ENCODE measurements around the gene FLVCR2. TPM values are rescaled to one million over a fixed set of nuclear protein-coding genes. Genes with fewer than 3 reads are reported as not detected.

FLVCR2 gene
- total RNA-seq, 1 donor from 2014 or later, result 0.79 TPM

DNA sequence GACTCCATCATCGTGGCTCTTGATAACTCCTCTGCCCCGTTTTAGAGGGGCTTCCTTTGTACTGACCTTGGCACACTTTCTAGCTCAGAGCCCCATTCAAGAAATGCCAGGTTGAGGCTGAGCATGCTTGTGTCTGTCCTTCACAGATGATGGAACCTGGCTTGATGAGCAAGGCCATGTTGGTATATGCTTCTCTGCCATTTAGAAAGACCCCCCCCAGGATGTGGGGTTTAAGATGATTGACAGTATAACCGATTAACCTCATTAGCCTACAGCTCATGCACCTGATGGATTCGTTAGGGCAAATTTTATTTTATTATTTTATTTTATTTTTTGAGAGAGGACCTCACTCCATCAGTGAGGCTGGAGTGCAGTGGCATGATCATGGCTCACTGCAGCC, 35.2 kb upstream of the FLVCR2 start:
- FAIRE-seq, result no peak
- Histone ChIP-seq H3K36me3 (ENCODE audit: control insufficient read depth, insufficient read depth, low read length) (no peaks in the 10 kb centered on the region), H3K27me3 (ENCODE audit: control insufficient read depth, insufficient read depth, low read length) (no peaks in the 10 kb centered on the region), H3K4me3 (ENCODE audit: low read depth, low read length) (no peak overlapping the region)
- no peak for DNase-seq (ENCODE audit: low read depth)
- TF ChIP-seq, protein P1, sequence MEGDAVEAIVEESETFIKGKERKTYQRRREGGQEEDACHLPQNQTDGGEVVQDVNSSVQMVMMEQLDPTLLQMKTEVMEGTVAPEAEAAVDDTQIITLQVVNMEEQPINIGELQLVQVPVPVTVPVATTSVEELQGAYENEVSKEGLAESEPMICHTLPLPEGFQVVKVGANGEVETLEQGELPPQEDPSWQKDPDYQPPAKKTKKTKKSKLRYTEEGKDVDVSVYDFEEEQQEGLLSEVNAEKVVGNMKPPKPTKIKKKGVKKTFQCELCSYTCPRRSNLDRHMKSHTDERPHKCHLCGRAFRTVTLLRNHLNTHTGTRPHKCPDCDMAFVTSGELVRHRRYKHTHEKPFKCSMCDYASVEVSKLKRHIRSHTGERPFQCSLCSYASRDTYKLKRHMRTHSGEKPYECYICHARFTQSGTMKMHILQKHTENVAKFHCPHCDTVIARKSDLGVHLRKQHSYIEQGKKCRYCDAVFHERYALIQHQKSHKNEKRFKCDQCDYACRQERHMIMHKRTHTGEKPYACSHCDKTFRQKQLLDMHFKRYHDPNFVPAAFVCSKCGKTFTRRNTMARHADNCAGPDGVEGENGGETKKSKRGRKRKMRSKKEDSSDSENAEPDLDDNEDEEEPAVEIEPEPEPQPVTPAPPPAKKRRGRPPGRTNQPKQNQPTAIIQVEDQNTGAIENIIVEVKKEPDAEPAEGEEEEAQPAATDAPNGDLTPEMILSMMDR (IDR thresholded peaks at IDR 0.05; ENCODE audit: insufficient read depth, low read length, severe bottlenecking), result no peak

DNA sequence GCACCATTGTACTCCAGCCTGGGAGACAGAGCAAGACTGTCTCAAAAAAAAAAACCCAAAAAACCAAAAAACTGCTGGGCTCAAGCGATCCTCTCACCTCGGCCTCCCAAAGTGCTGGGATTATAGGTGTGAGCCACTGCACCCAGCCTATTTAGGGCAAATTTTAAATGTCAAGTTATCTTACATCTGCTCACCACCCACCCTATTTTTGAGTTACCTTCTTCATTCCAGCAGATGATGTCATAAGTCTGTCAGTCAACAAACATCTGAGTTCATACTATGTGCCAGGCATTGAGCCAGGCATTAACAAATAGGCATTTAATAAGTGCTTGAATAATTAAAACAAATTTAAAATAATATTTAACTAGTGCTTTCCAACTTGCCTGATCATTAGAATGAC, 34.6 kb upstream of the FLVCR2 start:
- H3K36me3 ChIP-seq (ENCODE audit: control insufficient read depth, insufficient read depth, low read length), result no peaks in the 10 kb centered on the region
- no peak for FAIRE-seq
- DNase-seq (ENCODE audit: low read depth), result peak; percentile 58
- TF ChIP-seq, protein P1 (IDR thresholded peaks at IDR 0.05; ENCODE audit: insufficient read depth, low read length, severe bottlenecking), result no peak
- H3K4me3 ChIP-seq (ENCODE audit: low read depth, low read length), result no peak overlapping the region
- H3K27me3 ChIP-seq (ENCODE audit: control insufficient read depth, insufficient read depth, low read length), result no peaks in the 10 kb centered on the region

DNA sequence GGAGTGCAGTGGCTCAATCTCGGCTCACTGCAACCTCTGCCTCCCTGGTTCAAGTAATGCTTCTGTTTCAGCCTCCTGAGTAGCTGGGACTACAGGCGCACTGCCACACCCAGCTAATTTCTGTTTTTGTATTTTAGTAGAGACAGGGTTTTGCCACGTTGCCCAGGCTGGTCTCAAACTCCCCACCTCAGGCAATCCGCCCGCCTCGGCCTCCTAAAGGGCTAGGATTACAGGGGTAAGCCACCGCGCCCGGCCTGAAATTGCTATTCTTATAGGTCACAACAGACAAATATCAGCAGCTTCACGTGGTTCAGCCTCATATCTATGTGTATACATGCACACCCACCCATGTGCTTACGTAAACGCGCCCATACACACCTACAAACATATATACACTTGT, 32.5 kb upstream of the FLVCR2 start:
- TF ChIP-seq, protein P1 (IDR thresholded peaks at IDR 0.05; ENCODE audit: insufficient read depth, low read length, severe bottlenecking), result no peak
- FAIRE-seq (no peak), DNase-seq (ENCODE audit: low read depth) (no peak)
- Histone ChIP-seq H3K27me3 (ENCODE audit: control insufficient read depth, insufficient read depth, low read length) (no peaks in the 10 kb centered on the region), H3K4me3 (ENCODE audit: low read depth, low read length) (no peak overlapping the region), H3K36me3 (ENCODE audit: control insufficient read depth, insufficient read depth, low read length) (no peaks in the 10 kb centered on the region)

DNA sequence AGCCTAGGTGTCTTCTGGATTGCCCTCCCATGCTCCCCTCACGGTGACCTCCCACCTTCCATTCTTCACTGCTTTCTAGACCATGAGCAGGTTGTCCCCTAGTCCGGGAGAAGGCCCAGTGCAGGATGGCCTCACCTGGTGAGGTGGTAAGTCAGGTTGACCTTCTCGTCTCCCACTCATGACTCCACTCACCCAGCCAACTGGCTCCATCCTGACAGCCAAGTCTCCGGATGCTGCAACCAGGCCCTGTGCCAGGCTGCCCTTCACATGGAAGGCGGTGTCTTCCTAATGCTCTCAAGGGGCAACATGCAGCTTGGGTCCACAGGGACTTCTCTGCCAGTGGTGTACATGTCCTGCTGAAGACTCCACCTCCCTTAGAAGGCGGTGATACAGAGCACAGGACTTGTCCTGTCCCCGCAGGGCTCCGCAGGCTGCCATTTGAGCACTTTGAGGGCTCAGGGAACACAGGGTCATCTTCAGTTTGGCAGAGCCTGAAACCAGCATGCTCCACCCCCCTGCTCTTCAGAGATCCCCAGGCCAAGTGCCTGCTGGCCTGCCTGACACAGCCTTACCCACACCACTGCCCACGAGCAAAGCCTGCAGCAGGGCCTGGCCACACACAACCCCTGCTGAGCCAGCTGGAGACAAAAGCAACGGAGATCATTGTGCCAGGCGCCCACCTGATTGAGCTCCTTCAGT, 30.7 kb upstream of the FLVCR2 start:
- H3K27me3 ChIP-seq (ENCODE audit: control insufficient read depth, insufficient read depth, low read length), result no peaks in the 10 kb centered on the region
- TF ChIP-seq, protein P1 (IDR thresholded peaks at IDR 0.05; ENCODE audit: insufficient read depth, low read length, severe bottlenecking), result no peak
- no peak for FAIRE-seq
- no peak for DNase-seq (ENCODE audit: low read depth)
- H3K36me3 ChIP-seq (ENCODE audit: control insufficient read depth, insufficient read depth, low read length), result no peaks in the 10 kb centered on the region
- H3K4me3 ChIP-seq (ENCODE audit: low read depth, low read length), result no peak overlapping the region

DNA sequence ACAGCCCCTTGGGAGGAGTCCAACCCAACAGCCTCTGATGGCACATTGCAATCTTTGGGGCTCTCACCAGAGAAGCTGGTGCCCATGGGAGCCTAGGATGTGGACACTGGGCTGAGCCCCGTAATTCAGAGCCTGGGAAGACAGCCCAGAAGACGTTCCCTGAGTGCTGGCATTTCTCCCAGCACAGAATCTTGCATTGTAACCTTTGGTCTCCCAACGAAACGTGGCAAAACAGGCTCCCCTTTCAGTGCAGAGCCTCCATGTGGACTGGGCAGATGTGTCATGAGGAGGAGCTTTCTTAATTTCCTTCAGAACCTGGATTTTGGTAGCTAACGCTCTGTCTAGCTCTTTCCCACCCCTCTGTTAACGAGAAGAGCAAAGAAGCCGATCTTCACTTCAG, 29.9 kb upstream of the FLVCR2 start:
- DNase-seq (ENCODE audit: low read depth) (no peak), FAIRE-seq (no peak)
- TF ChIP-seq, protein P1 (IDR thresholded peaks at IDR 0.05; ENCODE audit: insufficient read depth, low read length, severe bottlenecking), result no peak
- no peak overlapping the region for H3K4me3 ChIP-seq (ENCODE audit: low read depth, low read length)
- H3K36me3 ChIP-seq (ENCODE audit: control insufficient read depth, insufficient read depth, low read length), result no peaks in the 10 kb centered on the region
- H3K27me3 ChIP-seq (ENCODE audit: control insufficient read depth, insufficient read depth, low read length), result no peaks in the 10 kb centered on the region

DNA sequence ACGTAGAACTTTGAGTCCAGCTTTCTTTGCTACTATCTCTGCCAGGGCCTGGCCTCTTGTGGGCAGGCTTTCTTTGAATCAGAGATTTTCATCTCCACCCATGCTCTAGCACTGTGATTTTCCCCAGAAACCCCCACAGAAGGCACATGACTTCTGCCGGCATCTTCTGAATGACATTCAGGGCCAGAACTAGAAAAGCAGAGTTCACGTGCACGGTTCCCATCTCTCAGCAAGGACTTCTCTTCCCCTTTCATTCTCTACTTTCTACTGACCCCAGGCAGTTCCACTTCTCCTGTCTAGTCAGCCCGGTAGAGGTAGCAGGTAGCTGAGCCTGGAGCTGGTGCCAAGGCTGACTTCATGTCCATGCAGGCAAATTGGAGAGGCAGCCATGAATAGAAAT, 29.3 kb upstream of the FLVCR2 start:
- DNase-seq (ENCODE audit: low read depth) (no peak), FAIRE-seq (no peak)
- Histone ChIP-seq H3K4me3 (ENCODE audit: low read depth, low read length) (no peak overlapping the region), H3K27me3 (ENCODE audit: control insufficient read depth, insufficient read depth, low read length) (no peaks in the 10 kb centered on the region), H3K36me3 (ENCODE audit: control insufficient read depth, insufficient read depth, low read length) (no peaks in the 10 kb centered on the region)
- TF ChIP-seq, protein P1 (IDR thresholded peaks at IDR 0.05; ENCODE audit: insufficient read depth, low read length, severe bottlenecking), result no peak

Measured in bronchial epithelial cell (primary cell).